Keratinocyte (primary cell): Measurements from ENCODE around the gene CIDEB. TPM values are rescaled to one million over a fixed set of nuclear protein-coding genes. Genes with fewer than 3 reads are reported as not detected.

Experiments
- DNase-seq: peaks from one replicate; pipeline ENCODE4 v3.0.0-alpha.2; 2011; ENCODE audit warnings: low read depth, missing footprints, low spot score
- FAIRE-seq: peaks from 2 replicates; lab custom pipeline; 2011; peaks lifted over from hg19 to GRCh38; lab: Jason Lieb, UNC
- H2AFZ ChIP-seq: 2 replicates; pipeline ENCODE4 v1.6.0; 2012; ENCODE audit warnings: low read length, control low read depth, inconsistent platforms; ENCODE audit not compliant: control insufficient read depth
- H3K27ac ChIP-seq: 2 replicates; pipeline ENCODE4 v1.5.1; 2011; ENCODE audit warnings: low read length; ENCODE audit not compliant: control insufficient read depth, insufficient read depth
- H3K27me3 ChIP-seq: 3 replicates; pipeline ENCODE4 v1.6.0; 2011; ENCODE audit warnings: low read length; ENCODE audit not compliant: control insufficient read depth, insufficient read depth; ENCODE audit errors: extremely low read depth
- H3K36me3 ChIP-seq, 2 experiments: 2 replicates in 1 of 2; 3 replicates in 1 of 2; pipeline ENCODE4 v1.5.1; 2011; ENCODE audit warnings: low read length in 2 of 2, mild to moderate bottlenecking in 1 of 2; ENCODE audit not compliant: control insufficient read depth in 2 of 2, insufficient read depth in 2 of 2; ENCODE audit errors: extremely low read depth in 1 of 2
- H3K4me1 ChIP-seq: 3 replicates; pipeline ENCODE4 v1.5.1; 2011; ENCODE audit warnings: low read length; ENCODE audit not compliant: control insufficient read depth, insufficient read depth; ENCODE audit errors: extremely low read depth
- H3K4me2 ChIP-seq: 3 replicates; pipeline ENCODE4 v1.6.0; 2011; ENCODE audit warnings: low read depth, low read length; ENCODE audit not compliant: control insufficient read depth, insufficient read depth; ENCODE audit errors: extremely low read depth
- H3K4me3 ChIP-seq, 3 experiments: fragments of 200-600 bp in 1 of 3; sonication (generic) in 1 of 3; 2 replicates in 2 of 3; 3 replicates in 1 of 3; pipeline ENCODE4 v1.5.1; 2011 to 2016; ENCODE audit warnings: low read length in 3 of 3, mild to moderate bottlenecking in 3 of 3, control low read depth in 2 of 3, inconsistent platforms in 1 of 3, low read depth in 1 of 3, mixed read lengths in 1 of 3, mixed run types in 1 of 3, moderate library complexity in 1 of 3; ENCODE audit not compliant: control insufficient read depth in 2 of 3, insufficient read depth in 2 of 3; ENCODE audit errors: extremely low read depth in 1 of 3
- H3K79me2 ChIP-seq: 2 replicates; pipeline ENCODE4 v1.6.0; 2012; ENCODE audit warnings: low read length; ENCODE audit not compliant: control insufficient read depth, insufficient read depth
- H3K9ac ChIP-seq: 3 replicates; pipeline ENCODE4 v1.6.0; 2011; ENCODE audit warnings: low read length; ENCODE audit not compliant: control insufficient read depth, insufficient read depth; ENCODE audit errors: extremely low read depth
- H3K9me1 ChIP-seq: 3 replicates; pipeline ENCODE4 v1.6.0; 2011; ENCODE audit warnings: low read length; ENCODE audit not compliant: control insufficient read depth, insufficient read depth; ENCODE audit errors: extremely low read depth
- H3K9me3 ChIP-seq: 2 replicates; pipeline ENCODE4 v1.5.1; 2012; ENCODE audit warnings: low read depth, low read length; ENCODE audit not compliant: control insufficient read depth
- H4K20me1 ChIP-seq: 3 replicates; pipeline ENCODE4 v1.6.0; 2011; ENCODE audit warnings: low read length; ENCODE audit not compliant: control insufficient read depth, insufficient read depth; ENCODE audit errors: extremely low read depth
- CTCF ChIP-seq, 3 experiments: IDR thresholded peaks in 1 of 3; conservative IDR thresholded peaks in 1 of 3; optimal IDR thresholded peaks in 1 of 3; 2 replicates in 2 of 3; 3 replicates in 1 of 3; pipeline versions ENCODE3 to v1.5.1; 2011; ENCODE audit warnings: low read length in 3 of 3, mild to moderate bottlenecking in 3 of 3, moderate library complexity in 2 of 3, control low read depth in 1 of 3, inconsistent platforms in 1 of 3; ENCODE audit not compliant: insufficient read depth in 2 of 3; ENCODE audit errors: extremely low read depth in 1 of 3
- EZH2 ChIP-seq: IDR thresholded peaks from one replicate; pipeline ENCODE4 v1.6.1; 2012; ENCODE audit warnings: inconsistent platforms, mild to moderate bottlenecking, low read length, moderate library complexity
- dilution Hi-C: fragments of 300-500 bp; cut with MboI; formaldehyde crosslinking; loops from one replicate; pipeline ENCODE4 v1.7.0; 2020; ENCODE audit warnings: low sequenced_read_pairs; ENCODE audit not compliant: extremely low pct_ligation_motif_present
- polyA plus RNA-seq, 5 experiments: library from polyadenylated mRNA; depleted of rRNA in 3 of 5; stranded (reverse) in 3 of 5; stranded (forward) in 1 of 5; unstranded in 1 of 5; fragments of >200 nt; gene quantifications; 1 replicate in 1 of 5; 2 replicates in 3 of 5; 3 replicates in 1 of 5; pipeline versions ENCODE4 v1.2.1 to v1.2.3, GENCODE V29; 2011 to 2012; ENCODE audit warnings: missing spikeins in 2 of 5, low read depth in 1 of 5, low replicate concordance in 1 of 5

The CIDEB gene
- polyA plus RNA-seq, 1 donor (not counting 4 experiments of a cell fraction or from before 2014, with no cell fraction given) = 3.7 TPM

DNA sequence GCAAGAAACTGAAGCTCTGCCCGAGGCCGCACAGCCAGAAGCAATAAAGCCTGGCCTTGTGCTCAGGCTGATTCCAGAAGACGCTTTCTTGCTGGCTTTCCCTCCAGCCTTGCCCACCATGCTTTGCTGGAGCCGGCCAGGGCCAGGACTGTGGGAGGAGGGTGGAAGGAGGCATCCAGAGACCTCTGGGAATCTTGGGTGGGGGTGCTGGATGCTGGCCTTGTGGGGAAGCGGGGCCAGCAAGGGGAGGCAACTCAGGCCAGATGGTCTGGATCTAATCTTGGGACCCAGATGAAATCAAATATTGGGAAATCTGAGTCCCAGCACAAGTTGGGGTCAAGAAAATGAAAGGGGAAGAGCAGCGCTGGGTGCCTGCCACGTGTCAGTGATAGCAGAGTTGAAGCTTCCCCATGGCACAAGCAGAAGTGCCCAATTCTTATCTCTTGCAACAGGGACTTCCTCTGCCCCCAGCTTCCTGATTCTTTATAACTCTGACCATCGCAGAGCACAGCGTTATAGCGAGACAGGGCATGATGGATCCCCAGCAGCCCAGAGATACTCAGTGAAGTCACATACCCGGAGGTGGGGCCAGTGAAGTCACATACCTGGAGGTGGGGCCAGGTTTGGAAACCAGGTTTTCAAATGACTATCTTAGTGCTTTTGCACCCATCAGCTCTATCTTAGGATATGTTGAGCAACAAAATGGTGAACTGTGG, 30.0 kb downstream of the CIDEB start:
- H3K36me3 ChIP-seq = no peaks in the 10 kb centered on the region
- H3K79me2 ChIP-seq = no peaks in the 10 kb centered on the region
- H3K27ac ChIP-seq = no peak overlapping the region
- no peaks in the 10 kb centered on the region for H3K9me3 ChIP-seq
- DNase-seq = no peak
- TF ChIP-seq CTCF (optimal IDR thresholded peaks at IDR 0.05 in 1 of 3, IDR thresholded peaks at IDR 0.05 in 1 of 3, conservative IDR thresholded peaks at IDR 0.05 in 1 of 3; ENCODE audit: extremely low read depth in 1 of 3, insufficient read depth in 2 of 3, low read length in 3 of 3) = no peak
- no peak for TF ChIP-seq EZH2
- no peak overlapping the region for H3K9ac ChIP-seq
- H2AFZ ChIP-seq = no peak overlapping the region
- no peaks in the 10 kb centered on the region for H3K27me3 ChIP-seq
- no peaks in the 10 kb centered on the region for H3K9me1 ChIP-seq
- H3K4me3 ChIP-seq = no peak overlapping the region
- no peak for FAIRE-seq
- no peaks in the 10 kb centered on the region for H4K20me1 ChIP-seq
- H3K4me2 ChIP-seq = no peak overlapping the region
- H3K4me1 ChIP-seq = peaks cover 36% of the 10 kb centered on the region
- dilution Hi-C loops = no loop called here

- TF ChIP-seq CTCF (optimal IDR thresholded peaks at IDR 0.05 in 1 of 3, IDR thresholded peaks at IDR 0.05 in 1 of 3, conservative IDR thresholded peaks at IDR 0.05 in 1 of 3; ENCODE audit: extremely low read depth in 1 of 3, insufficient read depth in 2 of 3, low read length in 3 of 3) = no peak
- no peak for TF ChIP-seq EZH2
- Histone ChIP-seq H3K27me3 (no peaks in the 10 kb centered on the region), H4K20me1 (no peaks in the 10 kb centered on the region), H3K27ac (no peak overlapping the region), H3K9me3 (no peaks in the 10 kb centered on the region), H3K36me3 (no peaks in the 10 kb centered on the region), H3K9me1 (no peaks in the 10 kb centered on the region), H2AFZ (no peak overlapping the region), H3K4me2 (no peak overlapping the region), H3K4me3 (no peak overlapping the region), H3K9ac (no peak overlapping the region), H3K79me2 (no peaks in the 10 kb centered on the region), H3K4me1 (peaks cover 43% of the 10 kb centered on the region)
- dilution Hi-C loops = no loop called here
- DNase-seq (no peak), FAIRE-seq (no peak)
These were observed 30.7 kb downstream of the CIDEB start for GRCh38 chr14:24277071-24277470.
